GM15510 (cell line): ENCODE data around the gene PRKN.

Experiments used
- POLR2A ChIP-seq: IDR thresholded peaks from 3 replicates; pipeline ENCODE4 v1.6.1; 2011; ENCODE audit warnings: borderline replicate concordance; ENCODE audit not compliant: insufficient read length; ENCODE audit errors: extremely low read depth

The PRKN gene

DNA sequence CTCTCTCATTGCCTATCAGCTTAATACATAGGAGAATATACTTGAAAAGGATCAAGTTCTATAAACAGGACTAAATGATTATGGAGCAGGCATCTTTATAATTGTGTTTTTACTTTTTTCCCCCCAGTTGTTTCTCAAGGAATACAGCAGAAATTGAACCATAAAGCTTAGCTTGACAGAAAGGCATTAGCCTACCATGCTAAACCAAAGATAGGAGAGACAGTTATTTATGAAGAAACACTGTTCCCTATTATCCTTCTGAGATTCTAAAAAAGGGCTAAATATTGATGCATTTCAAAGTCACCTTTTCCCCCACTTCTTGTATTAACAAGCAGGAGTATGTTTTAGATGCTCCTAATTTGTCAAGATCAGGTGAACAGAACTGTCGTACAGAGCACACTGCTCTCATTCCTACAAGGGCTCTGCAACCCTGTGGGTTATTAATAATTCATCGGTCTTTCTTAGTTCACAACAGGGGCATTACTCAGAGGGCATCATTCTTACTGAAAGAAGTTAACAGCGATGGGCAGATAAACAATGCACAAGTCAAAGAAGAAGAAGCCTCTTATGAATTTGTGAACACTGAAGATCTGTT is 38.7 kb downstream of the PRKN start:
- TF ChIP-seq POLR2A, result no peak

DNA sequence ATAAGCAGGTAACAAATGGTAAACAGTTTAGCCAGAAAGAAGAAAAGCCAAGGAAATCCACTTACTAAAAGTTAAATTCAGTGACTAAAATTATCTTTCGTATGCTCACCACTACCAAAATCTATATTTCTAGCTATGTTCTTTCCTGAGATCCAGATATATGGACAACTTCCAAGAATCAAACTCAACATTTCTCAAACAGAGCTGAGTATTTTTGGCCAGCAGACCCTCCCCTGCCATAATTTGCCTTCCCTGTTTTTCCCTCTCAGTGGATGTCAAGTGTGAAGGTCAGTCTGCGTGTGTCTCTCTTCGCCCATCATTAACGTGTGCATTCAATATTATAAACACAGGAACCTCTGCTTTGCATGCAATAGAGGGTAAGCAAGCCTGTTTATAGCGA is 42.0 kb downstream of the PRKN start:
- no peak for TF ChIP-seq POLR2A

DNA sequence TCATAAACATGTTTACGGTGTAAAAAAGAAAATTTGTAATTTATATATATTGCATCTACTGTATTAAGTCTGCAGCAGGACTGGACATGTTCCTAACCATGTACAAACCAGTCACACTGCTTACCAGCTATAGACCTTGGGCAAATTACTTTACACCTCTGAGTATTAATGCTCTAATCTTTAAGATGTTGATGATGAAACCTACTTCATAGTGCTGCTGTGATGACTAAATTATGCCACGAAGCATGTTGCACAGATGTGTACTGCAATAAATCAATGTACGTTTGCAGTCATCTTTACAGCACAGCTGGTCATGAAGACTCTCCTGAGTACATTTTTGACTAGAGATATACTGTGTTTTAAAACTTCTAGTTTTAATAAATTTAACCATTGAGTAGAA is 42.6 kb downstream of the PRKN start:
- TF ChIP-seq POLR2A, result no peak

DNA sequence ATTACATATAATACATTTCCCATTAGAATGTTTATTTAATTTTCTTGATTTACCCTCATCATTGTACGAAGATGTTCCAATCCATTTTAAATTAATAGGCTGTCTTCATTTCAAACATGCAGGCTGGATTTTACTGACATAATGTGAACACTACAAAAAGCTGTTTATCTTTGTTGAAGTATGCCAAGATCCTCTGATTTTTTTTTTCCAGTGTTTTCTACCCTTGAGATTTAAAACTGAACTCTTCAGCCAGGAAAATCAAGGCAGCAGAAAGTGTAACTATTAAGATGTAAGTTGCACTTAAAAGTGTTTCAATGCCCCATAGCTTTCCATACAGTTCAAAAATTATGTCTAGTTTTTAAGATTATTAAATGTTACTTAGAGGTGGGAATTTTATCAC is 43.5 kb downstream of the PRKN start:
- TF ChIP-seq POLR2A, result no peak

DNA sequence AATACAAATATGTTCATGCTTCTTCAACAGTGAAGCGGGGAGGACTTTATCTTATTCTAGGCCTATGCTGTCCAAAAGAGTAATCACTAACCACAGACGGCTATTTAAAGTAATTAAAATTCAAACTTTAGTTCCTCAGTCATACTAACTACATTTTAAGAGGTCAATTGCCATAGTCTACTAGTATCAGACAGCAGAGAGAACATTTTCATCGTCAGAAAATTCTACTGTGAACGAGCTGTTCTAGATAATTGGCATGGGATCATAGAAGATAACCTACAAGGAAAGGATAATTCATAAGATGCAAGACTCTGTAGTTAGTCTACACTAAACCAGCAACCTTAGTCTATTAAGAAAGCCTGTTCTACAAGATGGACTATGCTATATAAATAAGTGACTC is 44.4 kb downstream of the PRKN start:
- no peak for TF ChIP-seq POLR2A

- no peak for TF ChIP-seq POLR2A
Measured at GRCh38 chr6:162681447-162681846, 46.1 kb downstream of the PRKN start.

DNA sequence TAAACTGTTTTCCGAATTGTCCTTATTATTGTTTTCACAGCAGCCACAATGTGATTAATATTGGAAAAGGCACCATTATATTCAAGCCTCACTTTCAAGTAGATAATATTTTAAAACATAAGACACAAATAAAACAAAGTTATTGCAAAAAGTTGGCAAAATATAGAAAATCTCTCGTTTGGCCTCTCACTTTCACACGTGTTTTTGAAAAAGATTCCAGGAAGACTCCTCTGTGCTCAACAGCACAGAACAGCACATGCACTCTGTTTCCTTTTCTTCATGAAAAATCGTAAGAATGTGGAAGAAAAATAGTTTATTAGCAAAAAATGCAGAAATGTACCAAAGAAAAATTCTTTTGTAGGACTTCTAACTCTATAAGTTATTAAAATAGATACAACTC is 46.7 kb downstream of the PRKN start:
- TF ChIP-seq POLR2A, result no peak

DNA sequence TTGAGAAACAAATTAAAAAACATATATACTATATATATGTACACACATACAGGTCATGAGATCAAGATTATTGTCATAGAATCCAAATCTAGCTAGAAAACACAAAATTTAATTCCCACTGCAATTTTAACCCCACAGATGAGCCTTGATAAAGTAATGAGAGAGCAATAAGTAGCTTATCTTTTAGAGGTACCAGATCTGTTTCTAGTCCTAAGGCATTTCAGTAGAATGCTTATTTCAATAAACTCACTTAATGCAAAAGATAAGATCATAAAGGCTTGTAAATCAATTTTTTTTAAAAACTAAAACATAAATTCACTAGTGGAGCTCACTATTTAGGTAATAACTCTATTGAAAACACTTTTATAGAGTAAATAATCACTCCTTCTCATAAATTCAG is 47.2 kb downstream of the PRKN start:
- no peak for TF ChIP-seq POLR2A

DNA sequence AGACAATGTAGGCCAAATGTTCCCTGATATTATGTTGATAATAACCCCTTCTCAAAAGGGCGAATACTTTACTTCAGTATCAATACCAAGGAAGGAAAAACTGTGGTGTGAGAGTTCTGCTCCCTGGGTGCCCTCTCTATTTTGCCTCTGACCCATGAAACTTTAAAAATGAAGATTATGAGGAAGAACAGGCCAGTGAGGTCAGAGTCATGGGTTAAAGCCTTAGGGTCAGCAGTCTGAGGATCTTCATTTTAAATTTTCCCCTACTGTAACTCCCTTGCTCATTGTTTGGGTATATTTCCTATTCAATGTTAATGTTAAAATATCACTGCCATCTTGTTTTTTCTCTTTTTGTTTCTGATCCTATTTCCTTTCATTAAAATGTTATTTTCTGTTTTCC is 47.9 kb downstream of the PRKN start:
- TF ChIP-seq POLR2A, result no peak

DNA sequence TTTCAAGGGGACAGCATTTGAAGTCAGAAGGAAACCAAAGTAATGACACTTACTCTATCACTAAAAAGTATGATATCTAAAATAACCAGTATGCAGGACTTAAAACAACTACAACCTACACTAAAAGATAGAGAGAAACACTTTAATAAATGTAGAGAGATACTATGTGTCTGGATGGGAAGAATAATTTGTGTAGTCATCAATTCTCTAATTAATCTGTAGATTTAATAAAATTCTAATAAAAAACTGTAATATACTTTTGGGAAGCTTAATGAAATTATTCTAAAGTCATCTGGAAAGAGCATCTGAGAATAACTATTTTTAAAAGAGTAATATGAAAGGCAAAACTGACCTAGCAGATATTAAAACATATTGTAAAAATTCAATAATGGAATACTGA is 52.1 kb downstream of the PRKN start:
- TF ChIP-seq POLR2A, result no peak

DNA sequence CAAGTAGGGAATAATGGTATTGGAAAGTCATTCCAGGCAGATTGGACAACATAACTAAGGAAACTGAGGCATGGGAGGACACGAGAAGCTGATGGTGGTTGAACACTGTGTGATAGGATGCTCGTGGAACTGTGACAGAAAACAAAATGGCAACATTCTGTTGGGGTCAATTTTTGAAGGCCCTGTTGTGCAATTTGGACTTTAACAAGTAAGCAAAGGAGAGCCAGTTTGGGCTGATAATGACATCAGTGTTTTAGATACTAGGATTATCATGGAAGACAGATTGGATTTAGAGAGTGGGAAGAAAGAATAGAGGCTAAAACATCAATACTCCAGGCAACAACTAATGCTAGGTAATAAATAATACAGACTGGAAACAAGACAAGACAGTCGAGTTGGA is 53.1 kb downstream of the PRKN start:
- no peak for TF ChIP-seq POLR2A

DNA sequence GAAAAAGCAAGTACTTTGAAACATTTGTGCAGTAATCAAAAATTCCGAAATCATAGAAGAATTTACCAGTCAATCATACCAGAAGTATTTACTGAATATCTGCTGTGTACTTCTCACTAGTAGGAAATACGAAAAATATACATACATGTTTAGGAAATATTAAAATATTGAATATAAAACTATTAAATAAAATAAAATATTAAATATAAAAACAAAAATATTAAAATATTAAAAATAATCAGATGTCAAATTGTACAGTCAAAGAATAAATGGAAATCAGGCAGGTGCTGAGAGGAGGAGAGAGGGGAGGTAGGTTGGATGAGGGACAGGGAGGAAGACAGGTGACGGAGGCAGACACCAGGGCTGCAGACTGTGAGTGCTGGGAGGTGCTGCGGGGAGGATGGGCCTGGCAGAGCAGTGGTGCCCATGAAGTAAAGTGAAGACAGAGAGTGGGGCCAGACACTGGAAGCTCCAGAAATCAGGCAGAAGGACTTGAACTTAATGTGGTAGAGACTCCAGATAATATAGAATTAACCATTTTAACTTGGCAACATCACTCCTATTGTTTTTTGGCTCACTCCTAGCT is 55.9 kb downstream of the PRKN start:
- TF ChIP-seq POLR2A, result no peak

GRCh38 chr6:162670345-162670744 is 57.2 kb downstream of the PRKN start:
- no peak for TF ChIP-seq POLR2A

GRCh38 chr6:162666246-162666645 is 61.3 kb downstream of the PRKN start:
- TF ChIP-seq POLR2A, result no peak

GRCh38 chr6:162653808-162654207 is 73.8 kb downstream of the PRKN start:
- TF ChIP-seq POLR2A, result no peak

DNA sequence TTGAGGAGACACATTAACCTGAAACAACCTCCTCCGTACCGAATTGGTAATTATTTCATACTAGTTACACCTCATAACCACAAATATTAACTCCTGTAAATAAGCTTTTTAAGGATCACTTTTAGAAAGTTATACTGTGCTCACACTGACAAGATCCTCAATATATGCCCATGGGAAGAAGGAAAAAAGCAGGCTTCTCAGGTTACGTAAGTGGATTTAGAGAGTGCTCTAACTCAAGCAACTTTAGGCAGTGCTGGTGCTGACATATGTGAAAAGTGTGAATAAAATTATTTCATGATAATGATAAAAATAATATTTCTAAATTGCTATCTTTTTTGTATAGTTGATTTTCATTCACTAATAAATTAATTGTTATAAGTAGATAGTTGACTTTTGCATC is 76.1 kb downstream of the PRKN start:
- TF ChIP-seq POLR2A, result no peak

- TF ChIP-seq POLR2A, result no peak
Measured at GRCh38 chr6:162649271-162649670, 78.3 kb downstream of the PRKN start.

DNA sequence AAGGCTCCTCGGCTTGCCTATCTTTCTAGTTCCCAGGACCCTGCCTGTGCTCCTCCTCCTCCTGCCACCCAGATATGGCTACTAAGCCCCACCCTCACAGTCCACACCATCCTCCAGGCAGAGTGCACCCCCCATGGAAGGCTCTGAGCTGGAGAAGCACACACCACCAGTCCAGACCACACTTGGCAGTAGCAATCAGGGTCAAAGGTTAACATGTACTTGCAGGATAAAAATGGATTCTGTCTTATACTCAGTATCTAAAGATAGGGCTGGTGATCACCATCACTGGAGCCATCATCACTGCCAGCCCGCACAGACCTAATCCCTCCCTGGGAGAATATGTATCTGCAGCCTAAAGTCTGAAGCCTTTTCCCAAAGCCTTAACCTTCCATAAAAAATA is 83.4 kb downstream of the PRKN start:
- no peak for TF ChIP-seq POLR2A

- TF ChIP-seq POLR2A, result no peak
Measured at GRCh38 chr6:162640756-162641155, 86.8 kb downstream of the PRKN start.
